ENCODE measurements around the gene CNTN4.

The CNTN4 gene

GRCh38 chr3:2423143-2423542 lies 324.5 kb downstream of the CNTN4 start:
- no peak for DNase-seq (ENCODE audit: low read depth)

GRCh38 chr3:2441558-2441957 lies 342.9 kb downstream of the CNTN4 start:
- no peak for DNase-seq (ENCODE audit: low read depth)
- TF ChIP-seq CTCF (conservative IDR thresholded peaks at IDR 0.05; ENCODE audit: control insufficient read depth, insufficient read depth, low read depth, low read length), result no peak
- no peak overlapping the region for H3K4me3 ChIP-seq (ENCODE audit: control insufficient read depth, low read depth, low read length)

More at GRCh38 chr3:2423143-2423542, 324.5 kb downstream of the CNTN4 start:
- H3K4me3 ChIP-seq (ENCODE audit: control insufficient read depth, low read depth, low read length), result no peak overlapping the region
- TF ChIP-seq CTCF (conservative IDR thresholded peaks at IDR 0.05; ENCODE audit: control insufficient read depth, insufficient read depth, low read depth, low read length), result no peak

GRCh38 chr3:2446146-2446545 lies 347.5 kb downstream of the CNTN4 start:
- H3K4me3 ChIP-seq (ENCODE audit: control insufficient read depth, low read depth, low read length), result no peak overlapping the region
- no peak for DNase-seq (ENCODE audit: low read depth)
- no peak for TF ChIP-seq CTCF (conservative IDR thresholded peaks at IDR 0.05; ENCODE audit: control insufficient read depth, insufficient read depth, low read depth, low read length)

GRCh38 chr3:2452249-2452648 lies 353.6 kb downstream of the CNTN4 start:
- TF ChIP-seq CTCF (conservative IDR thresholded peaks at IDR 0.05; ENCODE audit: control insufficient read depth, insufficient read depth, low read depth, low read length), result no peak
- no peak for DNase-seq (ENCODE audit: low read depth)
- H3K4me3 ChIP-seq (ENCODE audit: control insufficient read depth, low read depth, low read length), result no peak overlapping the region

GRCh38 chr3:2454865-2455264 lies 356.2 kb downstream of the CNTN4 start:
- no peak for DNase-seq (ENCODE audit: low read depth)
- no peak overlapping the region for H3K4me3 ChIP-seq (ENCODE audit: control insufficient read depth, low read depth, low read length)
- TF ChIP-seq CTCF (conservative IDR thresholded peaks at IDR 0.05; ENCODE audit: control insufficient read depth, insufficient read depth, low read depth, low read length), result no peak

- TF ChIP-seq CTCF (conservative IDR thresholded peaks at IDR 0.05; ENCODE audit: control insufficient read depth, insufficient read depth, low read depth, low read length), result no peak
- DNase-seq (ENCODE audit: low read depth), result no peak
- no peak overlapping the region for H3K4me3 ChIP-seq (ENCODE audit: control insufficient read depth, low read depth, low read length)
These were observed 358.1 kb downstream of the CNTN4 start for GRCh38 chr3:2456788-2457187.

- DNase-seq (ENCODE audit: low read depth), result no peak
- no peak for TF ChIP-seq CTCF (conservative IDR thresholded peaks at IDR 0.05; ENCODE audit: control insufficient read depth, insufficient read depth, low read depth, low read length)
These were observed 360.1 kb downstream of the CNTN4 start for GRCh38 chr3:2458816-2459215.

More at GRCh38 chr3:2458816-2459215, 360.1 kb downstream of the CNTN4 start:
- H3K4me3 ChIP-seq (ENCODE audit: control insufficient read depth, low read depth, low read length), result no peak overlapping the region
